Gastrocnemius medialis (tissue), 4 donors: ENCODE results near the gene RASGEF1B. TPM values are rescaled to one million over a fixed set of nuclear protein-coding genes. Genes with fewer than 3 reads are reported as not detected.

Experiments
- ATAC-seq, 2 donors: fragments of 150-250 bp; one replicate each; pipeline ENCODE4 v1.9.1; 2016
- DNase-seq, 2 donors: peaks; one replicate each; pipeline ENCODE4 v3.0.0-alpha.2; 2019
- H3K27ac ChIP-seq, 4 donors: fragments of 200-600 bp; sonication (generic); 1 replicate in 1 of 4; 2 replicates in 3 of 4; pipeline ENCODE4 v1.5.1; 2016 to 2018; ENCODE audit warnings: mild to moderate bottlenecking in 2 of 4, moderate library complexity in 1 of 4
- H3K27me3 ChIP-seq, 3 donors: fragments of 200-600 bp; sonication (generic) in 2 of 3; 1 replicate in 1 of 3; 2 replicates in 2 of 3; pipeline versions ENCODE4 v1.5.1 to v1.6.0; 2016 to 2019; ENCODE audit warnings: mild to moderate bottlenecking in 1 of 3, moderate library complexity in 1 of 3
- H3K36me3 ChIP-seq, 2 donors: fragments of 200-600 bp; sonication (generic) in 1 of 2; one replicate each; pipeline ENCODE4 v1.5.1; 2017 to 2018
- H3K4me1 ChIP-seq, 2 donors: fragments of 200-600 bp; sonication (generic) in 1 of 2; one replicate each; pipeline ENCODE4 v1.5.1; 2016 to 2017; ENCODE audit warnings: mild to moderate bottlenecking in 2 of 2
- H3K4me3 ChIP-seq, 4 donors: fragments of 200-600 bp; sonication (generic) in 3 of 4; 1 replicate in 1 of 4; 2 replicates in 3 of 4; pipeline ENCODE4 v1.5.1; 2016 to 2019; ENCODE audit warnings: mild to moderate bottlenecking in 2 of 4
- H3K9me3 ChIP-seq, 3 donors: fragments of 200-600 bp; sonication (generic) in 2 of 3; 1 replicate in 1 of 3; 2 replicates in 2 of 3; pipeline ENCODE4 v1.5.1; 2016 to 2019
- CTCF ChIP-seq, 5 experiments: fragments of 450-650 bp in 3 of 5; fragments of 200-600 bp in 2 of 5; sonication (generic) in 2 of 5; IDR thresholded peaks in 4 of 5; conservative IDR thresholded peaks in 1 of 5; 1 replicate in 4 of 5; 2 replicates in 1 of 5; pipeline ENCODE4 v1.5.1; 2016 to 2019; ENCODE audit warnings: antibody characterized with exemption in 5 of 5, mild to moderate bottlenecking in 3 of 5, moderate library complexity in 3 of 5
- POLR2A ChIP-seq, 2 donors: fragments of 450-650 bp; IDR thresholded peaks; one replicate each; pipeline ENCODE4 v1.6.1; 2017; ENCODE audit warnings: antibody characterized with exemption in 2 of 2, mild to moderate bottlenecking in 2 of 2, moderate library complexity in 2 of 2
- in situ Hi-C, 4 donors: fragments of 200-750 bp; cut with MboI; loops; one replicate each; pipeline versions ENCODE4 v1.15.0 to v1.8.0; 2017; ENCODE audit warnings: low sequenced_read_pairs in 4 of 4
- intact Hi-C: fragments of 100-400 bp; cut with DNase I; formaldehyde crosslinking; loops from one replicate; pipeline ENCODE4 v1.15.1; 2023; ENCODE audit warnings: low total_unique reads
- total RNA-seq, 4 donors: library from RNA; depleted of rRNA; stranded (reverse); fragments of >200 nt; gene quantifications; one replicate each; pipeline versions ENCODE4 v1.1.0 to v1.2.3, GENCODE V29; 2016

RASGEF1B gene
- total RNA-seq, 4 donors from 2014 or later: 1.9 to 6.0 (median 5.2) TPM

DNA sequence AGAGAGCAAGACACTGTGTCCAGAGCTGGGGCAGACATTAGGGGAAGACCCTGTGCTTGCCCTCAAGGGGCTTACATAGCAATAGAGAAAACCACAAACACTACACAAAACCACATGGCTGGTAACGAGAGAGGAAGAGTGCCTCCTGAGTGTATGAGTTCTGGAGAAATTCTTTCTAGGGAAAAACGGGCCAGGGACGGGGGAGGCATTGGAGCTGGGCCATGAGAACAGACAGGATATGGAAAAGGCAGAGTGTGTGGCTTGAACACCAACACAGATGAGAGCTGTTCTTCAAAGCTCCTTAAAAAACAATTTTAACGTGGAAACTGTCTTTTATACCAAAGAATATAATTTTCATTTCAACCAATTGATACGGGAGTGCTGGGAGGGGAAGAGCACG, 42.7 kb downstream of the RASGEF1B start:
- Histone ChIP-seq H3K36me3 (peaks cover 0 to 39% of the 10 kb centered on the region in 2 donors), H3K4me3 (no peak overlapping the region), H3K4me1 (no peaks in the 10 kb centered on the region), H3K9me3 (no peaks in the 10 kb centered on the region), H3K27me3 (no peaks in the 10 kb centered on the region), H3K27ac (no peak overlapping the region)
- TF ChIP-seq CTCF (IDR thresholded peaks at IDR 0.05 in 4 of 5, conservative IDR thresholded peaks at IDR 0.05 in 1 of 5) (no peak), POLR2A (IDR thresholded peaks at IDR 0.05) (no peak)
- DNase-seq: no peak
- no peak for ATAC-seq
- intact Hi-C loops: no loop called here
- in situ Hi-C loops: no loop called here

DNA sequence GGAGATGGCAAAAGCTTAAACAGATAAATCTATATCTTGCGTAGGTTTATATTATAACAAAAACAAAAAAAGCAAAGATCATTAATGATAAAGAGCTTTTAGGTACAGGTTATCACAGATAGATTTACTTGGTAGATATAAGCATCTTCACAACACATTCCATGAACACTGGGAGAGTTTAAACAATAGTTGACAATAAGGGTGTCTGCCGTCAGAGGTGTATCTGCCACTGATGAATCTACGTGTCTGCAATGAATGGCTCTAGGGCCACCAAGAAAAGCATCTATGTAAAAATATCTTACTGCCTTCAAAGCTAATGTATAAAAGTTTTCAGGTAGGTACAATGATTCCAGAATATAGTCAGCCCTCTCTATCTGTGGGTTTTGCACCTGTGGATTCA, 43.7 kb downstream of the RASGEF1B start:
- in situ Hi-C loops (no loop called here), intact Hi-C loops (no loop called here)
- no peak for DNase-seq
- H3K27me3 ChIP-seq: no peaks in the 10 kb centered on the region
- TF ChIP-seq POLR2A (IDR thresholded peaks at IDR 0.05) (no peak), CTCF (IDR thresholded peaks at IDR 0.05 in 4 of 5, conservative IDR thresholded peaks at IDR 0.05 in 1 of 5) (no peak)
- no peaks in the 10 kb centered on the region for H3K9me3 ChIP-seq
- H3K36me3 ChIP-seq: peaks cover 0 to 31% of the 10 kb centered on the region in 2 donors
- H3K4me1 ChIP-seq: no peaks in the 10 kb centered on the region
- H3K4me3 ChIP-seq: no peak overlapping the region
- H3K27ac ChIP-seq: no peak overlapping the region
- ATAC-seq: no peak

DNA sequence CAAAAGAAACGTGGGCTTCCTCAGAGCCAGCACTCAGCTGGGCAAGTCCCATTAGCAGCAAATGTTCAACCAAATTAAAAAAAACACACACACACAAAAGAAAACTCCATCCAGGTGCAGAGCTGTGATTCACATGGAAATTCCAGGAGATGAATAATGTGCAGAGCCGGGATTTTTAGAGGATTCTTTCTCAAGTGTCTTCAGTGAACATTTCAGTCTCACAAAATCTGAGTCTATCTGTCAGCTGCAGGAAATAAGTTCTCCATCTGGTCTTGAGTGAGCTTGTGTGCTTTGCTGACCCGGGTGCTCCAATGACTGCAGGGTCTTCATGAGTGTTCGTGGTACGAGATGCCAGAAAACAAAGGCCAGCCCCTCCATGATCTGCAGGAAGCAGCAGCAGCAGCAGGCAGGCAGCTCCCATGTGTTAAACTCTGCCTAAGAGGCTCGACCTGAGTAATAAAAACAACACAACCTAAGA, 44.3 kb downstream of the RASGEF1B start:
- TF ChIP-seq POLR2A (IDR thresholded peaks at IDR 0.05) (no peak), CTCF (IDR thresholded peaks at IDR 0.05 in 4 of 5, conservative IDR thresholded peaks at IDR 0.05 in 1 of 5) (no peak)
- in situ Hi-C loops (no loop called here), intact Hi-C loops (no loop called here)
- ATAC-seq (no peak), DNase-seq (no peak)
- Histone ChIP-seq H3K4me1 (no peaks in the 10 kb centered on the region), H3K9me3 (no peaks in the 10 kb centered on the region), H3K36me3 (peaks cover 0 to 31% of the 10 kb centered on the region in 2 donors), H3K27ac (no peak overlapping the region), H3K27me3 (no peaks in the 10 kb centered on the region), H3K4me3 (no peak overlapping the region)

- DNase-seq (no peak), ATAC-seq (no peak)
- Histone ChIP-seq H3K27me3 (no peaks in the 10 kb centered on the region), H3K36me3 (peaks cover 0 to 26% of the 10 kb centered on the region in 2 donors), H3K27ac (no peak overlapping the region), H3K4me1 (no peaks in the 10 kb centered on the region), H3K9me3 (no peaks in the 10 kb centered on the region), H3K4me3 (no peak overlapping the region)
- no peak for TF ChIP-seq CTCF (IDR thresholded peaks at IDR 0.05 in 4 of 5, conservative IDR thresholded peaks at IDR 0.05 in 1 of 5)
- TF ChIP-seq POLR2A (IDR thresholded peaks at IDR 0.05): no peak
- in situ Hi-C loops (no loop called here), intact Hi-C loops (no loop called here)
Observed at GRCh38 chr4:81426770-81427289, 44.9 kb downstream of the RASGEF1B start.
